Fibroblast of mammary gland (primary cell): ENCODE measurements around the gene RAMP2.

Experiments
- DNase-seq: peaks from one replicate; pipeline ENCODE4 v3.0.0-alpha.2; 2010; ENCODE audit warnings: low read depth
- H3K4me3 ChIP-seq: 2 replicates; pipeline ENCODE4 v1.5.1; 2011; ENCODE audit warnings: low read depth, mild to moderate bottlenecking, low read length, moderate library complexity; ENCODE audit not compliant: control insufficient read depth
- CTCF ChIP-seq: conservative IDR thresholded peaks from 2 replicates; pipeline ENCODE4 v1.5.1; 2011; ENCODE audit warnings: low read depth, low read length, inconsistent platforms; ENCODE audit not compliant: control insufficient read depth, insufficient read depth

Gene RAMP2

GRCh38 chr17:42783791-42784138, 22.7 kb downstream of the RAMP2 start:
- TF ChIP-seq CTCF: no peak
- no peak overlapping the region for H3K4me3 ChIP-seq
- DNase-seq: no peak

- TF ChIP-seq CTCF: no peak
- DNase-seq: no peak
- no peak overlapping the region for H3K4me3 ChIP-seq
These were observed 23.4 kb downstream of the RAMP2 start for GRCh38 chr17:42784409-42784808.

GRCh38 chr17:42784811-42785592, 24.0 kb downstream of the RAMP2 start:
- DNase-seq: no peak
- TF ChIP-seq CTCF: no peak
- H3K4me3 ChIP-seq: no peak overlapping the region

GRCh38 chr17:42787266-42787665, 26.2 kb downstream of the RAMP2 start:
- no peak for TF ChIP-seq CTCF
- DNase-seq: no peak
- no peak overlapping the region for H3K4me3 ChIP-seq

- H3K4me3 ChIP-seq: no peak overlapping the region
- no peak for TF ChIP-seq CTCF
- DNase-seq: no peak
These were observed 30.9 kb downstream of the RAMP2 start for GRCh38 chr17:42791948-42792347.

- no peak for DNase-seq
- no peak overlapping the region for H3K4me3 ChIP-seq
- TF ChIP-seq CTCF: no peak
These were observed 31.5 kb downstream of the RAMP2 start for GRCh38 chr17:42792545-42792944.
